Measurements from ENCODE around the gene LRIG3. TPM values are rescaled to one million over a fixed set of nuclear protein-coding genes. Genes with fewer than 3 reads are reported as not detected.
"Not testable (repeated sequence)": the region's sequence is repeated elsewhere in the genome, so short reads cannot be mapped to it uniquely, and the experiment has no call there.

Gene LRIG3
- 36.0 and 42.1 TPM in 2 replicates for total RNA-seq (2014; rRNA removed; shearing (Covaris generic))

- peak; percentile 82 for DNase-seq (ENCODE audit: low spot score)
Measured at GRCh38 chr12:58920102-58920960, at the start of gene LRIG3. Gene LRIG3, minus strand, starts transcription at chr12:58920504. Its CDS starts 269 bp downstream, at chr12:58920235.

DNA sequence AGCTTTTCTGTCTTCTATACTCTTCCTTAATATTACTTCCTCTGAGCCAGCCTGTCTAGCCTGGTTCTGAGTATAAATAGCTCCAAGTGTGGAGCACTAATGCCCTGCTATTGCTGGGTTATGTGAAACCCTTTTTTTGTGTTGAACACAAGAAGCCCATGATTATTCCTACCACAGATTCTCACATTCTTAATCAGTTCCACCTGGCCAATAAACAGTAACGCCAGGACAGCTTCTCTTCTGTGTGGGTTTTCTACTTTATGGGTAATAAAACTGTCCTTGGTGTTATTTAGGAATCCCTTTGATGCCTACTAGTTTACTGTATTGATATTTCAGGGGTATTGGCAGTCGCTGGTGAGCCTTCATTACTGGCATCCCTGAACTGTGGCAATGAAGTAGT lies 48.9 kb upstream of the LRIG3 start:
- no peak for DNase-seq (ENCODE audit: low spot score)

DNA sequence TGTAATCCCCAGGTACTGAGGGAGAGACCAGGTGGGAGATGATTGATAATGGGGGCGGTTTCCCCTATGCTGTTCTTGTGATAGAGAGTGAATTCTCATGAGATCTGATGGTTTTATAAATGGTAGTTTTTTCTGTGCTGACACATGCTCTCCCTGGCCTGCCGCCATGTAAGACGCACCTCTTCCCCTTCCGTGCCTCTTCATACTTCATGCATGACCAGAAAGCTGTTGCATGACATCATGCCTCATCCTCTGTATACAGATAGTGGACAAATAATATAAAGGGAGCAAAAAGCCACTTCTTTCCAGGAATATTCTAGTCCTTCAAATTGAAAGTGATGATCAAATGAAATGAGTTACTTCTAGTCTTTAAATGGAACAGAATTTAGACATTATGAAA lies 47.3 kb upstream of the LRIG3 start:
- DNase-seq (ENCODE audit: low spot score): no peak

GRCh38 chr12:58966939-58967338 lies 46.6 kb upstream of the LRIG3 start:
- DNase-seq (ENCODE audit: low spot score): no peak

DNA sequence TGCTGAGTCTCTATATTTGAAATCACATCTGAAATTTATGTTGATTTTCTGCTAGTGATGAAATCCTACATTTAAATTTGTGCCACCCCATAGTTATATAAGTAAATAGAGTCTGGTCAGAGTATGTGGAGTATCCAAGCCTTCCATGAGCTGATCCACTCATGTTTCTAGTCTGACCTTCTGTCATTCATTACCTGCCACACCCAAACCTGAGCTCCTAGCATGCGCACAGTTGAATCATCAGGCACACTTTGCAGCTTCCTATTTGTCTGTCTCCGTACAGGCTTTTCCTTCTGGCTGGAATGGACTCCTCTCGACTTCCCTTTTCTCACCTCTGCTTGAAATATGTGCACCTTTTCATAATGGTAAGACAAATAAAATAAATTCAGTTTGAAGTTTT lies 45.3 kb upstream of the LRIG3 start:
- no peak for DNase-seq (ENCODE audit: low spot score)

- DNase-seq (ENCODE audit: low spot score): no peak
Measured at GRCh38 chr12:58963844-58964243, 43.5 kb upstream of the LRIG3 start.

DNA sequence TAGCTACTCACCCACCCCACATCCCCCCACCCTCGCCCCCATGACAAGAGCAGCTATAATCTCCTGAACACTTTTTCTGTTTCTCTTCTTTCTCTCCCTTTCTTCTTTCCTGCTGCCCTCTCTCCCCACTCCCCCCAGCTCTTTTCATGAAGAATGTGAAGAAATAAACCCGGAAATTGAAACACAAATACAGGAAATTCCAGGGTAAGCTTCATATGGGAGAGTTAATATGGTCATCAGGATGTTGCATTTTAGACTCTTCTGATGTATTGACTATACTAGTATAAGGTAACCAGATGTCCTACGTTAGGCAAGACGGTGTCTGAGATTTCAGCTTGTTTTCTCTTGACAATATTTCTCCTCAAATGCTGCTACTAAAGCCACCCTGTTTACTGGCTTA lies 41.6 kb upstream of the LRIG3 start:
- DNase-seq (ENCODE audit: low spot score): no peak

- DNase-seq (ENCODE audit: low spot score): no peak
Measured at GRCh38 chr12:58961166-58961565, 40.9 kb upstream of the LRIG3 start.

- DNase-seq (ENCODE audit: low spot score): no peak
Measured at GRCh38 chr12:58959639-58960300, 39.5 kb upstream of the LRIG3 start.

DNA sequence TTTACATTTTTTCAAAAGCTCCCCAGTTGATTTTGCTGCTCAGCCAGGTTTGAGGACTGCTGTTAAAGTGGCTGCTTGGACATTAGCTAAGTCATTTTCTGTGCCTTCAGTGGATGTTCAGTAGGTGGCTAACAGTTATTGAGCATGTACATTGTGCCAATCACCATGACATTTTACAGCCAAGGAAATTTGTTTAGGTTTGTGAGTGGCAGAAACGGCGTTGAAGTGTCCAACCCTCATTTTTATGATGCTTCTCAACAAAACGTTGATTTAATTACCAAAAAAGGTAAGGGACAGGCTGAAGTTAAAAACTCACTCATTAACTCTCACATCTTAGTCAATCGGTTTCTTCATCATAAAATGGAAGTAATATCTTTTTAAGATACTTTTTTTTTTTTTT lies 37.0 kb upstream of the LRIG3 start:
- no peak for DNase-seq (ENCODE audit: low spot score)

DNA sequence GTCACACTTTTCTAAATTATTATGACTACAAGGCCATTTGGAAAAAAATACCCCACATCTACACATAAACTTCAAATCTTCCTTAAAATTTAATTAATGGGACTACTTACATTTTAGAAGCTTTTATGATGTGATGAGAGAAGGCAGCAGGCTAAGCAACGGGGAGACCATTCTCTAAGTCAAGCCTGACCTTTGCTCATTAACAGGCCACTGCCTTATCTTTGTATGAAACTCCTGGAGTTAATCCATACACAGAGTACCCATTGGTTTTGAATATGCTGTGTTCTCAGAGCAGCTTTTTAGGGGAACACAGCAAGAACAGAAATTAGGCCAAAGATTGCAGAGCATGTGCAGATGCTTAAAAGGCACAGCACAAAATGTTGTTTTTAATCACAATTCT lies 35.5 kb upstream of the LRIG3 start:
- DNase-seq (ENCODE audit: low spot score): no peak

DNA sequence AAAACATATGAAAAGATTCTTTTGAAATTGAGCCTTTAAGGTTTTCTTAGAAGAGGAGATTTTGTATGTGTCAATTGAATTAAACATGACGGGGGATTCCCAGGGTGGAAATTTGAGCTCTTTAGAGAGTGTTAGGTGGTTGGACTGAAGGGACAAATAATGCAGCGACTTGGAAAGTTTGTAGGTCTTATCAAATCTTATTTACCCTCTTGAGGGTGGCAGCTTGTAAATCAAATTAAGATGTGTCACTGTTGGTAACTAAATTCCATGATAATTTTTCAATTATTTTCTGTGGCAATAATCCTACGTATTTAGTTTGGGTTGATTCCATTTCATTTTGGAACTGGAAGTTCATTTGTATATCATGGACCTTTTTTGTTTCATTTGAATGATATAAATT lies 33.7 kb upstream of the LRIG3 start:
- DNase-seq (ENCODE audit: low spot score): no peak

GRCh38 chr12:58950739-58951100 lies 30.4 kb upstream of the LRIG3 start:
- DNase-seq (ENCODE audit: low spot score): no peak

DNA sequence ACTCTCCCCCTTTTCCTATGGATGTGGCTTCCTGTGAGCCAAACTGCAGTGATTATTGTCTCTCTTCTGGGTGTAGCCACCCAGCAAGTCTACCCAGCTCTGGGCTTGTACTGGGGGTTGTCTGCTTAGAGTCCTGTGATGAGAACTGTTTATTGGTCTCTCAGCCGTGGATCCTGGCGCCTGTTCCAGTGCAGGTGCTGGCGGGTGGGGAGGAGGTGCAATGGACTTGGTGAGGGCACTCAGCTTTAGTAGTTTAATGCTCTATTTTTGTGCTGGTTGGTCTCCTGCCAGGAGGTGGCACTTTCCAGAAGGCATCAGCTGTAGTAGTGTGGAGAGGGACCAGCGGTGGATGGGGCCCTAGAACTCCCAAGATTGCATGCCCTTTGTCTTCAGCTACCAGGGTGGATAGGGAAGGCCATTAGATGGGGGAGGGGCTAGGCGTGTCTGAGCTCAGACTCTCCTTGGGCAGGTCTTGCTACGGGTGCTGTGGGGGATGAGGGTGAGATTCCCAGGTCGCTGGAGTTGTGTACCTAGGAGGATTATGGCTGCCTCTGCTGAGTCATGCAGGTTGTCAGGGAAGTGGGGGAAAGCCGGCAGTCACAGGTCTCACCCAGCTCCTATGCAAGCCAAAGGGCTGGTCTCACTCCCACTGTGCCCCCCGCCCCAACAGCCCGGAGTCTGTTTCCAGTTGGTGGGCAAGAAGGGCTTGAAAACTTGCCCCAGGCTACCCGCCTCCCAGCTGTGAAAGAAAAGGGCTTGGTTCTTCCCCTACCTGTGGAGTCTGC lies 29.8 kb upstream of the LRIG3 start:
- not testable (repeated sequence) for DNase-seq (ENCODE audit: low spot score)

DNA sequence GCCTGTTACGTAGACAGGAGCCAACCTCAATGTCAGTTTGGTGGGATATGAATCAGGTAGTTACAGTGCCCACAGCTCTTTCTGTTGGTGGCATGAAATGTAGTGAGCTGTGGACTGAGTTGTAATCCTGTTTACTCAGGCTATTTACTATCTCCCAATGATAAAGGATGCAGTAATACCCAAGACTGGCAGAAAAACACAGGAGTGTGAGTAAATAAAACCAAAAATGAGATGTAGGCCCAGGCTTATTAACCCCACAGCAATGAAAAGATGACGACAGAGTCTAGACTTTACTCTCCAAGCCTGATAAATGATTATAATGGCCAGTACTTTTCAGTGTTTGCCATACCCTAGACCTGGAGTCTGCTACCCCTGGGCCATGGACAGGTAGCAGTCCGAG lies 22.8 kb upstream of the LRIG3 start:
- no peak for DNase-seq (ENCODE audit: low spot score)

- no peak for DNase-seq (ENCODE audit: low spot score)
Measured at GRCh38 chr12:58942345-58942744, 22.0 kb upstream of the LRIG3 start.

- no peak for DNase-seq (ENCODE audit: low spot score)
Measured at GRCh38 chr12:58939399-58940100, 19.2 kb upstream of the LRIG3 start.

- DNase-seq (ENCODE audit: low spot score): no peak
Measured at GRCh38 chr12:58938440-58938839, 18.1 kb upstream of the LRIG3 start.

DNA sequence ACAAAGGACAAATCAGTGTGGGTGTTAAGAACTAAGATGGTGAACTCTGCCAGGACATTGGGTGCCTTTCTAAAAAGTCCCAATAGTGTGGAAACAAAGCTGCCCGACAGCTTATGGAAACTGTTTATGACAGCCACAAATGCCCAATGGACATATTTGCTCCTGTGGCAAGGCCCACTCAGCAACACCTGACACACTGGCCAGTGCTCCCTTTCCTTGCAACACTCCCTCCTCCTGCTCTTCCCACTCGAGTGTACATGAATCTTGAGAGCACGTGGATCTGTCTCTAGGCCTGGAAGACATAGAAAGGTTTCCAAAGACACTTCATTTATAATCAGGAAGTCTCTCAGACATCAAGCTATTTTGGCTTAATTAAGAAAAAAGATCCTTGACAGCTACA lies 14.2 kb upstream of the LRIG3 start:
- DNase-seq (ENCODE audit: low spot score): no peak

- peak; percentile 14 for DNase-seq (ENCODE audit: low spot score)
Measured at GRCh38 chr12:58932806-58933681, 12.7 kb upstream of the LRIG3 start.

DNA sequence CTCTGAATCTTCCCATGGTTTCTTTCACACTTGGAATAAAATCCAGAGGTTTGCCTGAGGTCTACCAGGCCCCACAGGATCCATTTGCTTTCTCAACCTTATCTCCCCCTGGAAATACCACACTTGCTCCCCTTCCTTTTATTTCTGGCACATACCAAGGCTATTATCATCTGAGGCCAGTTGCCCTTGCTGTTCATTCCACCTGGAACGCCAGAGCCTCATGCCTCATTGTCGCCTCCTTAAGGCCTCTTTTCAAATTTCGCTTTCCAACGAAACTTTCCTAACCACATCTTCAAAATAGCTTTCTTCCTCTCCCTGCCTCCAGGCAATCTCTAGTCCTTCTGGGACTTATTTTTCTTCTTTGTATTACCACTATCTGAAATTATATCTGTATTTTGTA lies 11.2 kb upstream of the LRIG3 start:
- DNase-seq (ENCODE audit: low spot score): peak; percentile 34

Measured in H4 (cell line).